OCI-LY3 (cell line): Measurements from ENCODE around the gene CLK2.

Source experiments
- CTCF ChIP-seq: fragments of 200-600, 300-600 bp; sonication (generic); IDR thresholded peaks from 2 replicates; pipeline ENCODE4 v1.5.1; 2014; ENCODE audit warnings: antibody characterized with exemption, low read length, low read depth
- EZH2phosphoT487 ChIP-seq: fragments of 200-600 bp; shearing (Covaris generic); IDR thresholded peaks from 2 replicates; pipeline ENCODE4 v1.6.1; 2018; ENCODE audit warnings: antibody characterized with exemption, mixed run types, low read depth

GRCh38 chr1:155319536-155319935, 46.2 kb upstream of the CLK2 start:
- TF ChIP-seq CTCF (no peak), EZH2phosphoT487 (no peak)
